Adrenal gland (tissue), 5 donors: ENCODE data around the gene RNF222.

Experiments used
- CTCF ChIP-seq, 6 experiments: fragments of 450-650 bp in 4 of 6; fragments of 200-600 bp in 2 of 6; sonication (generic) in 1 of 6; IDR thresholded peaks; 1 replicate in 5 of 6; 2 replicates in 1 of 6; pipeline versions ENCODE4 v1.5.1 to v1.8.0; 2016 to 2021; ENCODE audit warnings: antibody characterized with exemption in 6 of 6, mild to moderate bottlenecking in 2 of 6, moderate library complexity in 1 of 6
- POLR2A ChIP-seq, 2 donors: fragments of 450-650 bp; IDR thresholded peaks; one replicate each; pipeline ENCODE4 v1.6.1; 2017; ENCODE audit warnings: antibody characterized with exemption in 2 of 2, mild to moderate bottlenecking in 2 of 2, moderate library complexity in 1 of 2
- donor health status: DM: no; HTN: no; CAD: no.

GRCh38 chr17:8418471-8418870 lies 20.8 kb upstream of the RNF222 start:
- TF ChIP-seq CTCF (IDR thresholded peaks at IDR 0.05), result no peak
- TF ChIP-seq POLR2A (IDR thresholded peaks at IDR 0.05), result no peak
